Stimulated activated CD8-positive, alpha-beta memory T cell treated with anti-CD3 and anti-CD28 coated beads, Interleukin-4, amount 100 ng/mL, for 1 hour (primary cell): Measurements from ENCODE around the gene DENND5A.
"Not testable (repeated sequence)": the region's sequence is repeated elsewhere in the genome, so short reads cannot be mapped to it uniquely, and the experiment has no call there.

Experiments
- DNase-seq, 2 donors: peaks; one replicate each; pipeline ENCODE4 v3.0.0-alpha.2; 2020; ENCODE audit warnings: low read depth in 2 of 2, low spot score in 1 of 2

The DENND5A gene

DNA sequence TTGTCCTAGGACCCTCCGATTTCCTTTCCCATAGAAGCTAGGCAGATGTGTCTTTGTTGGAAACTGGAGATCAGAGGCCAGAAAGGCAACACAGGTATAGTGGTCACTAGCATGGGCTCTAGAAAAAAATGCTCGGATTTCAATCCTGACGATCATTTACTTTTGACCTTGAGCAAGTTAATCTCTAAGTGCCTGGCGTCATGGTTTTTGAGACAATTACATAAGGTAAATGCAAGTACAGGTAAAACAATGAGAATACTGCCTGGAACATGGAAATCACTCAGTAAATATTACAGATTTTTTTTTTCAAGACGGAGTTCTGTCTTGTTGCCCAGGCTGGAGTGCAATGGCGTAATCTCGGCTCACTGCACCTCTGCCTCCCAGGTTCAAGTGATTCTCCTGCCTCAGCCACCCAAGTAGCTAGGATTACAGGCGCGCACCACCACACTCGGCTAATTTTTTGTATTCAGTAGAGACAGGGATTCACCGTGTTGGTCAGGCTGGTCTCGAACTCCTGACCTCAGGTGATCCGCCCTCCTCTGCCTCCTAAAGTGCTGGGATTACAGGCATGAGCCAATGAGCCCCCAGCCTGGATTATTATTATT is 1.1 kb upstream of the DENND5A start:
- no peak for DNase-seq

DNA sequence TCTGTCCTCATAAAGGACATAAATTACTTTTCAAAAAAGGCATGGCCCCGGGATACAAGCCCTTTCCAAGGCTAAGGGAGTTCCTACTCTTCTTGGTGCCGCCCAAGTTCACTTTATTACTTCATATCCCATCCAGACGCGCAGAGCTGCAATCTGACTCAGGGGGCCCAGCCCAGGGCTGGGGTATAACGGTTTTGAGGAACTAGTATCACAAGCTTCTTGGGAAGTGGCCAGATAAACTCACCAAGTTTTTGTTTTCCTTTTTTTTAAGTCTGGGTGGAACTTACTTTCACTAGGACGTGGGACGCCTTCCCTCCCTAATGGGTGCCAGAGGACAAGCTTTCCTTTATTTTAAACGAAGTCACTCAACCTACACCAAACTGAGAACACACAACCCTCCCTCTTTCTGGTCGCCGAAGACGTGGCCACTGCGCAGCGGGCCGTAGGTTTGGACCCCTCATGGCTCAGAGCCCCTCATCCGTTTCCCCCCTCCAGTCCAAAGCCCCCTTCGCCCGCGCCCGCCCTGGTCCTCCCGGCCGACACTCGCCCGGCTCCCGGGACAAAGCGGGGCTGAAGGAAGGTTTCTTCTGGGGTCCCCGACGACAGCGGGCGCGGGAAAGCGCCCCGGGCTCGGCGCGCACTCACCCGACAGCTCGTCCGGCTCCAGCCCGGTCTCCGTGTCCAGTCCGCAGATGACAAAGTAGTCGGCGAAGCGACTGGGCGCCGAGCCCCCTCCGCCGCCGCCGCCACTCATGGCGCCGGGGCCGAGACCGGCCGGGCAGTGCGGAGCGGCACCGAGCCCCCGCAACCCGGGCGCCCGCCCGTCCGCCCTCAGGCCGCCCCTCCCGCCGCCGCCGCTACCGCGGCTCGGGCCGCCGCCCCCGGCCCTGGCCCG is 587 bp downstream of the DENND5A start:
- no peak for DNase-seq

DNA sequence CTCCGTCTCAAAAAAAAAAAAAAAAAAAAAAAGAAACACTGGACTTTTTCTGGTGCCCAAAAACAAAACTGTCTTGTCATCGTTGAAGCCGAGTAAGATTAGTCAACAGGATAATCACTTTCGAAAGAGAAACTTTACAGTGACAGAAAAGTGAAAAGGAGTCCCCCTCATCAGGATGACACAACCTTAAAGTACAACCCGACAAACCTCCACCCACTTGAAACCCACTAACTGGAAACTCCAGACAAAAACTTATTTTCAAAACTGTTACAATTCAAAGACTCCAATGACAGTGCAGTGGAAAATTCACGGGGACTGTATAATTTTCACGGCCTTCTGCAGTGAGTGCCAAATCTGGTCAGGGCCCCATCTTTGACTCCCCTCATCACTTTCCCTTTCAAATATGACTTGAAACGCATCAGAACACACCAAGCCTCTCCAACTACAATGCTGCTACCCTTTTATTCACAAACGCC is 1.3 kb downstream of the DENND5A start:
- DNase-seq, result no peak

DNA sequence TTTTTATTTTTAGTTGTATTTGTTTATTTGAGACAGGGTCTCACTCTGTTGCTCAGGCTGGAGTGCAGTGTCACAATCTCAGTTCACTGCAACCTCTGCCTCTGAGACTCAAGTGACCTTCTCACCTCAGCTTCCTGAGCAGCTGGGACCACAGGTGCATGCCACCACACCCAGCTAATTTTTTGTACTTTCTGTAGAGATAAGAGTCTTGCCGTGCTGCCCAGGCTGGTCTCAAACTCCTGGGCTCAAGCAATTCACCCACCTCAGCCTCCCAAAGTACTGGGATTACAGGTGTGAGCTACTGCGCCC is 4.4 kb downstream of the DENND5A start:
- DNase-seq, result not testable (repeated sequence)

DNA sequence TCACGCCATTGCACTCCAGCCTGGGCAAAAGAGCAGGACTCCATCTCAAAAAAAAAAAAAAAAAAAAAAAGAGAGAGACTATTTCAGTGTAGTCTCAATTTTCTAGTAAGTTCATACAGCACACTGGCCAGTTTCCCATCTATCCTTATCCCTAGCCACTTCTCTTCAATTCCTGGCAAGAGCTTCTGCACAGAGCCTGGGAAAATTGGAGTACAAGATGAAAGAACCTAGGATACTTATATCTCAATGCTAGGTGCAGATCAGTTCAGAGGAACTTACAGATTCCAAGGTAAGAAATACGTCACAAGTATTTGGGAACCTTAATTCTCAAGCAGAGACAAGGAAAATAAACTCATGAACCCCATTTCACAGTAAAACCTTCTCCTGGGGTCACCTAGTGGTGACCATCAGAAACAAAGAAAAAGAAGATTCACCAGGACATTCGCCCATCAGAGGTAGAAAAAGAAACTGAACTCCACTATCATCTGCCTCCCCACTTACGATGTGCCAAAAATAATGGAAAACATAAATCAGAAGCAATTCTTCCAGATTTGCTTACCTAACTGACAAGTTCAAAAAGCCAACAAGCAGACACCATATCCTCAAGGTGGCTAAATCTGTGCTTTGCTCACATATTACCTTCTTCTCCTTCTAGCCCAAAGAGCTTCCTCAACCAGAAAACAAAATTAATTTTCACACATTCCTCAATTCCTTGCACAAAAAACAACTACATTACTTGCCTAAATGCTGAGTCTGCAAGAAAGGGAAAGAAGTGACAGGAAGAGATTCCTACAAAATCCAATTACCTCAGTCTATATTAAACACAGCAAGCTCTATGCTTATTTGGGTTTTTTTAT is 4.9 kb downstream of the DENND5A start:
- DNase-seq, result no peak

DNA sequence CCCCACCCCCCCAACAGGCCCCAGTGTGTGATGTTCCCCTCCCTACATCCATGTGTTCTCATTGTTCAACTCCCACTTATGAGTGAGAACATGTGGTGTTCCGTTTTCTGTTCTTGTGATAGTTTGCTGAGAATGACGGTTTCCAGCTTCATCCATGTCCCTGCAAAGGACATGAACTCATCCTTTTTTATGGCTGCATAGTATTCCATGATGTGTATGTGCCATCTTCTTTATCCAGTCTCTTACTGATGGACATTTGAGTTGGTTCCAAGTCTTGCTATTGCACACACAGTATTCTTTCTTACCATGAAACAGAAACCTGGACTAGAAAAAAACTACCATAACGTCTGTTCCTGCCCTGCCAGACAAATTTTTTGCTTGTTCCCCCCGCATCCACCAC is 6.9 kb downstream of the DENND5A start:
- not testable (repeated sequence) for DNase-seq

DNA sequence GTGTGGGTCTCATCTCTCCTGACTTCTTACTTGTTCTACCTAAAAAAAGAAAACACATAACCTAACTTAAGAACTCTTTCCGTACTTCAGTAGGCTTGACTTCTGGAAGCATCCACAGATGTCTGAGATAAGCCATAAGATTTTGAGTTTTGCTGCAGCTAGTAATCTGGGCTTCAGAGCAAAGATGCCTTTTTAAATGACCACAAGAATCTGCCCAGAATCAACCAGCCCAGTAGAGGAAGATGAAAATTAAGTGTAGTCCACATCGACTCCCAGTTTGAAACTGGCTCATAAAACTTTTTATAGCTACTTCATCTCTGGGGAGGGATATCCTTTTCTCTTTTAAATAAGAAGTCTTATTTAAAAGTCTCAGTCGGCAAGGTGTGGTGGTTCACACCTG is 10.7 kb downstream of the DENND5A start:
- DNase-seq, result no peak

DNA sequence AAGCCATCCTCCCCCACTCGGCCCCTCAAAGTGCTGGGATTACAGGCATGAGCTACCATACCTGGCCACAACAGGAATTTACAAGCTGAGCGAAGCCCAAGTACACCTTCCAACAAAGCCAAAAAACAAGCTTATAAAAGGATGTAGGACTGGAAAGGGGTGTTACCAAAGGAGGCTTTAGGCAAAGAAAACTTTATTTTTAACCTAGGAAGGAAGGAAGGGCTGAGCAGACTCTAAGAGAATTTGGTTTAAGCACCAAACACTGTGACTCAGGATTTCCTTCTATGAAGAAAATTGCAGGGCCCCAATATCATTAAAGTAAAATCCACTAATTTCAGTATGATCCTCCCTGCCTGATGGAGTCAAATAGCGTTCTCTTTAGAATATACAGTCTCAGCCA is 12.1 kb downstream of the DENND5A start:
- no peak for DNase-seq

DNA sequence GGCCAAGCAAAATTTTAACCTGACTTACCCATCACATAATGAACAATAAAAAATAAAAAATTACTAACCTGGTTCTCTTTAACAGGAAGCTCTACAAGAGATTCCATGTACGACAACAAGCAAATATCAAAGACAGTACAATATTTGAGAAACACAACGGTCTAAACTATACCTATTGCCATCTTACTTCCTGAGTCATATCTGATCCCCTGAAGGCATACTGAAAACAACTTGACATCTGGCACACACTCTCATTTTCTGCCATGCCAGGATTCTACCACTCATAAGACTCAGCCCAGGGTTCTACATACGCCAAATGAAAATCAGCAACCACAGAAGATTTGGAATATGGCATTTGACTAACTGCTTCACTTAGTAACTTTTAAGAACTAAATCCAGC is 13.8 kb downstream of the DENND5A start:
- no peak for DNase-seq

DNA sequence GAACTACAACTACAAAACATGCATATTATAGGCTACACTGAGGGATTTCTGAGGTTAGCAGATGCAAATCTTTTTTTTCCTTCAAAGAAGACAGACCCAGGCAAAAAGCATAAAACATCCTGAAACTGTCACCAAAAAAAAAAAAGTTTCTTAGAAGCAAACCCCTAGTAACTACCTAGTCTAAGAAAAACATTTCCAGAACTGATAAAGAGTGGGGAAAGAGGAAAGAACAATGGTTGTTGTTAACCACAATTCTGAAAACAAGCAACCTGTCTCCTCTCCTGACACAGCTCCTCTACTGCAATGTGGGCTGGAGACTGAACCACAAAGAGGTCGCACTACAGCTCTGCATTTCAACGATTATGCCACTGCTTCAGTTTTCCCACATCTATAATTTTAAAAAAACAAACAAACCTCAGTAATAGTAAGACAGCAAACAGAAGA is 15.0 kb downstream of the DENND5A start:
- DNase-seq, result no peak

DNA sequence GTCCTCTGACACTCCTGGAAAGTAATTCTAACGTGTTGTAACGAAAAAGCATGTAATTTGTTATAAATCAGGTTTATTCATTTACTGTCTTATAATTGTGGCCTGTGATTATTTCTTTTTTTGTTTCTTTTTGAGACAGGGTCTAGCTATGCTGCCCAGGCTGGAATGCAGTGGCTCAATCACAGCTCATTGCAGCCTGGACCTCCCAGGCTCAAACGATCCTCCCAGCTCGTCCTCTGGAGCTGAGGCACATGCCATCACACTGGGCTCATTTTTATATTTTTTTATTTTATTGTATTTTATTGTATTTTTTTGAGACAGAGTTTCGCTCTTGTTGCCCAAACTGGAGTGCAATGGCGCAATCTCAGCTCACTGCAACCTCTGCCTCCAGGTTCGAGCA is 15.9 kb downstream of the DENND5A start:
- DNase-seq, result no peak

DNA sequence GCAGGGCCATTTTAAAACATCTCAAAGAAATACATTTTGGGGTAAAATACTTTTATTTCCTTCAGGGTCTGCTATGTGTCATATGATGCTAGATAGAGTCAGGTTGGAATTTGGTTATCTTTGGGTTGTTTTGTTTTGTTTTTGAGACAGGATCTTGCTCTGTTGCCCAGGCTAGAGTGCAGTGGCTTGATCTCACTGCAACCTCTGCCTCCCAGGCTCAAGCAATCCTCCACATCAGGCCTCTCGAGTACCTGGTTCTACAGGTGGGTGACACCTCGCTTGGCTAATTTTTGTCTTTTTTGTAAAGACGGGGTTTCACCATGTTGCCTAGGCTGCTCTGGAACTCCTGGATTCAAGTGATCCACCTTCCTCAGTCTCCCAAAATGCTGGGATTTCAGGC is 17.3 kb downstream of the DENND5A start:
- DNase-seq, result no peak

DNA sequence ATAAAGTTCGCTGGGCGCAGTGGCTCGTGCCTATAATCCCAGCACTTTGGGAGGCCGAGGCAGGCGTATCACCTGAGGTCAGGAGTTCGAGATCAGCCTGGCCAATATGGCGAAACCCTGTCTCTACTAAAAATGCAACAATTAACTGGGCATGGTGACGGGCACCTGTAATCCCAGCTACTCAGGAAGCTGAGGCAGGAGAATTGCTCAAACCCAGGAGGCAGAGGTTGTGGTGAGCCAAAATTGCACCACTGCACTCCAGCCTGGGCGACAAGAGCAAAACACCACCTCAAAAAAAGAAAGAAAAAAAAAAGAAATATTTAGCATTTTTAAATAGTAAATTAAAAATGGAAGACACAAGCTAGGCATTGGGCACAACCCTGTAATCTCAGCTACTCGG is 28.9 kb downstream of the DENND5A start:
- DNase-seq, result not testable (repeated sequence)

DNA sequence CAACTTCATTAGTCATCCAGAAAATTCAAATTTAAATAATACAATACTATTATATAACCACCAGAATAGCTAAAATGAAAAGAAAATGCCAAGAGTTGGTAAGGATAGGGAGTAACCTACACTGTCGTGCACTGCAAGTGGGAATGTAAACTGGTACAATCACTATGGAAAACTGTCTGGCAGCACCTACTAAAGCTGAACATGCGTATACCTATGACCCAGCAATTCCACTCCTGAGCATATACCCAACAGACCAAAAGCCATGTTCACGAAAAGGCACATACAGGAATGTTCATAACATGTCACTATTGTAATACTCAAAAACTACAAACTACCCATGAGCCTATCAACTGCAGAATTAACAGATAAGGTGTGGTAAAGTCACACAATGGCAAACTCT is 32.7 kb downstream of the DENND5A start:
- no peak for DNase-seq

DNA sequence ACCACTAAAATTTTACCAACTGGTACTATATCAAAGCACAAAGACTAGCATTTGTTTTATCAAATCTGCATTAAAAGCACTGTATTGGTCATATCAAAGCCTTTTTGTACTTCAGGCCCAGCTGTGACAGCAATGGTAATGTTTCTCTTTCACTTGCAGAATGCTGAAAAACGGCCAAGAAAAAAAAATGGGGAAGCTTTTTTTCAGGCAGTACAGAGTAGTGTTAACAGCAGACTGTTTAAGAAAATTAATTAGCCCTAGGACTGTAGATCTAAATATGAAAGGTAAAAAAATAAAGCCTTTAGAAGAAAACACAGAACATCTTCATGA is 33.3 kb downstream of the DENND5A start:
- DNase-seq, result no peak

DNA sequence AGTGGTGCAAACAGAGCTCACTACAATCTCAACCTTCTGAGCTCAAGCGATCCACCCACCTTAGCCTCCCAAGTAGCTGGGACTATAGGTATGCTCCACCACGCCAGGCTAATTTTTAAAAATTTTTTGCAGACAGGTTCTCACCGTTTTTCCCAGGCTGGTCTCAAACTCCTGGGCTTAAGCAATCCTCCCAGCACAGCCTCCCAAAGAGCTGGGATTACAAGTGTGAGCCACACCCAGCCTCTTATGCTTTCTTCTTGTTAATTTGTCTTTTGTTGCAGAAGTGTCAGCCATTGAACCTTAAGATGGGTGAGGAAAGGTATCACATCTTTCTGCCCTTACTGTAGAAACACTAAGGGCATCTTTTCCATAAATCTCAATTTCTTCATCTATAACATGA is 34.9 kb downstream of the DENND5A start:
- no peak for DNase-seq

DNA sequence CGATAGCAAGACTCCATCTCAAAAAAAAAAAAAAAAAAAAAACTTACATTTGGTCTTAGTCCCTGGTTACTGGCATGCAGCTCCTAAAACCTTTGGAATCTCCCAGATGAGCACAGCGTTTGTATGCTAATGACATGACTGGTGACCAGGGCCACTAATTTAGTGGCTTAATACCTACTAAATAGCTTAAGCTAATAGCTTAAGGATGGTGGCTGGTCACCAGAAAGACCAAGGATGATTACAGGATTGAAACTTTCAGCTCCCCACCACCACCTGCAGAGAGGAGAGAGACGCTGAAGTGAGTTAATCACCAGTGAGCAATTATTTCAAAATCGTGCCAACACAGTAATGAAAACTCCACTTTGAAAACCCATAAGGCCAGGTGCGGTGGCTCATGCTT is 37.1 kb downstream of the DENND5A start:
- DNase-seq, result no peak

DNA sequence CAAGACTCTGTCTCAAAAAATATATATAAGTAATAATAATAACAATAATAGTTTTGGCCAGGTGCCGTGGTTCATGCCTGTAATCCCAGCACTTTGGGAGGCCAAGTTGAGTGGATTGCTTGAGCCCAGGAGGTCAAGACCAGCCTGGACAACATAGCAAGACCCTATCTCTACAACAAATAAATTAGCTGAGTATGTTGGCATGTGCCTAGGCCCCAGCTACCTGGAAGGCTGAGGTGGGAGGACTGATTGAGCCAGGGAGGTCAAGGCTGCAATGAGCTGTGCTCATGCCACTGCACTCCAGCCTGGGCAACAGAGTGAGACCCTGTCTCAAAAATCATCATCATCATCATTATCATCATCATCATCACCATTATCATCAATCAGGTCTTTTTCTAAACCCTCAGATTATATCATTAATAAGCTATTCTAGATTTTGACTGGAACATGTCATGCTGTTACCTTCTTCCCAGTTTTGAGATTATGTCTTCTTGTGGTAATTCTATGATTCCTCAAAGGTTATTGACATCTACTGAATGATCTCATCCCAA is 39.3 kb downstream of the DENND5A start:
- DNase-seq, result no peak

DNA sequence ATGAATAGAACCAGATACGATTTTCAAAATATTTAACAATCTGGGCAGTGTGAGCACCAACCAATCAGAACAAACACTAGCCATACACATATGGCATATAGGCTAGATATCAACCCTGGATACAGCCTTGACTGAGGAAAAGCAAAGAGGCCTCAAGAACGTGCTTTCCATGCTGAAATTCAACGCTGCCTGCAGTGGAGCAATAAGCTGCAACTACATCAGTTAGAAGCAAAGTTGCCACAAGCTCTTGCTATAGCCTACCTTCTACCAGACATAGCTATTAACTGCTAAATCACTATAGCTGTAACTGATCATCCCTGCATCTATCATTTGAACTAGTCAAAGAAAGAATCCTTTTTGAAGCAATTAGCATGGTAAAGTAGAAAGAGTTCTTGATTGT is 42.5 kb downstream of the DENND5A start:
- no peak for DNase-seq

DNA sequence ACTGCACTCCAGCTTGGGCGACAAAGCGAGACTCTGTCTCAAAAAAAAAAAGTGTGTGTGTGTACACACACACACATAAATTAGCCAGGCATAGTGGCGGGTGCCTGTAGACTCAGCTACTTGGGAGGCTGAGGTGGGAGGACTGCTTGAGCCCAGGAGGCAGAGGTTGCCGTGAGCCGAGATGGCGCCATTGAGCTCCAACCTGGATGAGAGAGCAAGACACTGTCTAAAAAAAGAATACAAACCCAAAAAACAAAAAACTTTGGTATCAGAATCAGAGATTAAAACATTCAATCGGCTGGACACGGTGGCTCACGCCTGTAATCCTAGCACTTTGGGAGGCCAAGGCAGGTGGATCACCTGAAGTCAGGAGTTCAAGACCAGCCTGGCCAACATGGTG is 44.3 kb downstream of the DENND5A start:
- DNase-seq, result not testable (repeated sequence)

DNA sequence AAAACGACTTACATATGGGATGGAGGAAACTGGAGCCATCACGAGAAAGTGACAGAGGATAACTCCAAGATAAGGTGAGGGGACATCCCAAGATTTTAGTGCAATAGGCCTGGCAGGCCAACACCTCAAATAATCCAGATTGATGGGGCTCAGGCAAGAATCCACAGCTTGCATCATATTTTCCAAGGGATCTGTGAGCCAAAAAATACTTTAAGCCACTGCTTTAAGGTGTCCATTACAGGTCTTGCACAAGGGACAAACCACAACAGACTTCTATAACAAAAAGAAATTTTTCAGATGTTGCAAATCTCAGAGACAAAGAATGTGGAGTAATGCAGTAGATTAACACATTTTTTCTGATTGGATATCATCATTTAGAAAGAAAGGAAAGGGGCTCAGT is 45.6 kb downstream of the DENND5A start:
- DNase-seq, result no peak

DNA sequence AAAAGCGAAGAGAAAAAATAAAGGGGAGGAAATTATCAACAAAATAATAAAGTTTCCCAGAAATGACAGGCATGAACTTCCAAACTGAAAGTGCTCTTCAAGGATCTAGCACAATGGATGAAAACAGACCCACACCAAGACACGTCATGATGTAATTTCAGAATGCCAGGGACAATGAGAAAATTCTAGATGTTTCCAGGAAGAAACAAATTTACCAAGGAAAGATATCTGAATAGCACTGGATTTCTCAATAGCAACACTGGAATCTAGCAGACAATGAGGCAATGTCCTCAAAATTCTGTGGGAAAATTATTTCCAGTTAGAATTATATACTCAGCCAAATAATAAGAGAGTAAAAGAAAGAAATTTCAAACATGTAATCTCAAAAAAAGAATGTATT is 46.0 kb downstream of the DENND5A start:
- DNase-seq, result no peak
